Heart left ventricle (tissue), 16 donors: ENCODE results near the gene SPART. TPM values are rescaled to one million over a fixed set of nuclear protein-coding genes. Genes with fewer than 3 reads are reported as not detected.

Experiments
- ATAC-seq, 4 donors: fragments of 200-7000 bp; cut with Tn5 transposase; one replicate each; pipeline ENCODE4 v1.9.1; 2020 to 2022; ENCODE audit warnings: moderate library complexity in 4 of 4, mild to moderate bottlenecking in 3 of 4, moderate number of reproducible peaks in 1 of 4
- DNase-seq, 5 donors: peaks; one replicate each; pipeline ENCODE4 v3.0.0-alpha.2; 2020
- H3K27ac ChIP-seq, 12 donors: fragments of 200-600 bp; sonication (generic) in 4 of 12; one replicate each; pipeline versions ENCODE4 v1.5.0 to v1.8.0; 2016 to 2022; ENCODE audit warnings: mild to moderate bottlenecking in 2 of 12
- H3K27me3 ChIP-seq, 9 donors: fragments of 200-600 bp; sonication (generic) in 2 of 9; one replicate each; pipeline versions ENCODE4 v1.5.1 to v1.8.0; 2016 to 2022; ENCODE audit warnings: mild to moderate bottlenecking in 3 of 9
- H3K36me3 ChIP-seq, 9 donors: fragments of 200-600 bp; sonication (generic) in 2 of 9; one replicate each; pipeline versions ENCODE4 v1.5.0 to v1.8.0; 2018 to 2022; ENCODE audit warnings: mild to moderate bottlenecking in 2 of 9
- H3K4me1 ChIP-seq, 12 donors: fragments of 200-600 bp; sonication (generic) in 4 of 12; one replicate each; pipeline versions ENCODE4 v1.5.0 to v1.8.0; 2016 to 2022; ENCODE audit warnings: mild to moderate bottlenecking in 3 of 12
- H3K4me3 ChIP-seq, 12 donors: fragments of 200-600 bp; sonication (generic) in 4 of 12; one replicate each; pipeline versions ENCODE4 v1.5.0 to v1.8.0; 2017 to 2022; ENCODE audit warnings: mild to moderate bottlenecking in 9 of 12, moderate library complexity in 4 of 12
- H3K9me3 ChIP-seq, 12 donors: fragments of 200-600 bp; sonication (generic) in 4 of 12; one replicate each; pipeline versions ENCODE4 v1.5.0 to v1.8.0; 2016 to 2022; ENCODE audit warnings: mild to moderate bottlenecking in 1 of 12
- POLR2A ChIP-seq, 2 donors: fragments of 450-650 bp; IDR thresholded peaks; one replicate each; pipeline ENCODE4 v1.6.1; 2017; ENCODE audit warnings: antibody characterized with exemption in 2 of 2, mild to moderate bottlenecking in 2 of 2, moderate library complexity in 2 of 2
- WGBS, 4 donors: extraction: QIAGEN DNeasy Blood & Tissue Kit in 2 of 4; methylation state at CpG; one replicate each; pipeline versions ENCODE4 v1.1.5 to v1.1.7; 2013 to 2018; 5-methylcytosine and 5-hydroxymethylcytosine counted together
- intact Hi-C, 10 donors: fragments of 100-400 bp; cut with DNase I; formaldehyde crosslinking; loops; one replicate each; pipeline versions ENCODE4 v1.11.1 to v1.14.2; 2022
- polyA plus RNA-seq, 2 donors: library from polyadenylated mRNA; stranded (reverse); fragments of 200-250 nt; gene quantifications; one replicate each; pipeline ENCODE4 v1.2.3, GENCODE V29; 2013
- total RNA-seq, 9 donors: library from RNA; depleted of rRNA in 2 of 9; stranded (reverse); fragments of >200 nt in 2 of 9; fragmentation: NEBNext Ultra II Directional in 3 of 9; extraction: Animal tissue kit (Norgen Biotek cat#: 25700) in 3 of 9; gene quantifications; one replicate each; pipeline versions ENCODE4 v1.1.0 to v1.2.4, GENCODE V29; 2016 to 2023
- TF ChIP-seq, protein P1 (sequence below), 12 donors: fragments of 200-600 bp; sonication (generic) in 4 of 12; IDR thresholded peaks; one replicate each; pipeline versions ENCODE4 v1.5.0 to v1.8.0; 2018 to 2022; ENCODE audit warnings: antibody characterized with exemption in 12 of 12, mild to moderate bottlenecking in 5 of 12
- donor health status: ischemic (EF 13 %, LVEDD 7.1; RV severe dilation, severe dysfunction).
- donor health status: healthy with polysubstance abuse.
- donor health status: DM: no; HTN: yes; CAD: no.
- donor health status: DM: no; HTN: no; CAD: no.
- donor health status: ischemic (EF 25% LVEDD 6.9; RV normal size, moderate dysfunction).
- donor health status: ischemic (EF 25% LVEDD 5.7; RV mildly dilated, moderate dysfunction).
- donor health status: healthy.
- donor health status: DM: yes; HTN: yes; CAD: no.
- donor health status: ischemic (EF 35%, LVEDD 5.7; RV mildly dilated, moderate dysfunction).
- donor health status: nonischemic (EF 11% LVEDD 7.7; RV severe dilation, severe dysfunction).
- donor health status: DM: yes; HTN: yes; CAD: no.
- donor health status: PGD.
- donor health status: ischemic (EF 29% LVEDD 5.4; RV normal size, mild dysfunction).
- donor health status: nonischemic (EF 23%, LVEDD 6.1; RV moderate dilation, normal function).

Gene SPART
- total and polyA plus RNA-seq, 11 donors, result 12.5 to 41.5 (median 34.2) TPM

DNA sequence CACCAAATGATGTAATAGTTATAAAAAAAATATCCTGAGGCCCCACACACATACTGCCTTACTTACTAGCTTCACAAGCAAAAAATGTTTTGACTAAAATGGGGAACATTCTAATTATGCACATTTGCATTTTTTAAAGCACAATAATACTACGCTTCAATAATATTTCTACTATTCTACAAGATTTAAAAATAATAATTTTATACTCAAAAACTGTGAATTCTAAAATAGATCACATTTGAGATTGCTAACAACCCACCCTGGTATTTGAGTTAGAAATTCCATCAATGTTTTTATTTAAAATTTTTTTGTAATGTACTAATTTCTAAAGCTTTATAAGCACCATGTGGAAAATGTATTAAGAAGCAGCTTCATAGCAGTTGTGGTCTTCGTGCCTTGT lies 72.8 kb downstream of the SPART start:
- 86 to 92% (median 88%) methylated on average over 2 of the region's 2 CpGs for WGBS, 4 donors
- Histone ChIP-seq H3K4me1 (peaks cover 0 to 3% (median 0%) of the 10 kb centered on the region in 12 donors), H3K27me3 (no peaks in the 10 kb centered on the region), H3K36me3 (no peaks in the 10 kb centered on the region), H3K4me3 (no peak overlapping the region), H3K9me3 (no peaks in the 10 kb centered on the region), H3K27ac (no peak overlapping the region)
- DNase-seq (no peak), ATAC-seq (no peak)
- TF ChIP-seq, protein P1, sequence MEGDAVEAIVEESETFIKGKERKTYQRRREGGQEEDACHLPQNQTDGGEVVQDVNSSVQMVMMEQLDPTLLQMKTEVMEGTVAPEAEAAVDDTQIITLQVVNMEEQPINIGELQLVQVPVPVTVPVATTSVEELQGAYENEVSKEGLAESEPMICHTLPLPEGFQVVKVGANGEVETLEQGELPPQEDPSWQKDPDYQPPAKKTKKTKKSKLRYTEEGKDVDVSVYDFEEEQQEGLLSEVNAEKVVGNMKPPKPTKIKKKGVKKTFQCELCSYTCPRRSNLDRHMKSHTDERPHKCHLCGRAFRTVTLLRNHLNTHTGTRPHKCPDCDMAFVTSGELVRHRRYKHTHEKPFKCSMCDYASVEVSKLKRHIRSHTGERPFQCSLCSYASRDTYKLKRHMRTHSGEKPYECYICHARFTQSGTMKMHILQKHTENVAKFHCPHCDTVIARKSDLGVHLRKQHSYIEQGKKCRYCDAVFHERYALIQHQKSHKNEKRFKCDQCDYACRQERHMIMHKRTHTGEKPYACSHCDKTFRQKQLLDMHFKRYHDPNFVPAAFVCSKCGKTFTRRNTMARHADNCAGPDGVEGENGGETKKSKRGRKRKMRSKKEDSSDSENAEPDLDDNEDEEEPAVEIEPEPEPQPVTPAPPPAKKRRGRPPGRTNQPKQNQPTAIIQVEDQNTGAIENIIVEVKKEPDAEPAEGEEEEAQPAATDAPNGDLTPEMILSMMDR (IDR thresholded peaks at IDR 0.05), result no peak
- TF ChIP-seq POLR2A (IDR thresholded peaks at IDR 0.05), result no peak
- intact Hi-C loops, result loop anchor here in 2 of 10 donors (10.0 kb wide), 2 partner anchors 129 to 149 kb away; no protein-coding TSS in a partner anchor

DNA sequence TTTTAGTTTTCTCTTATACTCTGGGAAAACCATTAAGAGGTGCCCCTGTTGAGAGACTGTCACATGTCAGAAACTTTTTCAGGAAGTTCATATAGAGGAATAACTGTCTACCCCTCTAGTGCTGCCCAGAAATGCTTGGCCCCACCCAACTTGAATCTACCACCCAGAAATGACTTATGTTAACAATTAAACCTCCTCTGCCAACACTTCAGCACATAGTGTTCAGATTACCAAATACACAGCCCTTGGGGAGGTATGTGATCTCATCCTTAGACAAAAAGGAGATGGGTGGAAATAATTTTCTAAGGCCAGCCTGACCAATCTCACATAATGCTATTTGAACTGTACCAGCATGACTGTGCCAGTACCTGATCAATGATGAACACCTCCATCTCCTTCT lies 84.2 kb downstream of the SPART start:
- H3K36me3 ChIP-seq, result no peaks in the 10 kb centered on the region
- TF ChIP-seq, protein P1 (IDR thresholded peaks at IDR 0.05), result no peak
- no peak for TF ChIP-seq POLR2A (IDR thresholded peaks at IDR 0.05)
- intact Hi-C loops, result loop anchor here in 1 of 10 donors (10.0 kb wide), 1 partner anchor 107 kb away; no protein-coding TSS in a partner anchor
- no peak overlapping the region for H3K4me3 ChIP-seq
- H3K27me3 ChIP-seq, result no peaks in the 10 kb centered on the region
- H3K27ac ChIP-seq, result no peak overlapping the region
- DNase-seq (no peak), ATAC-seq (no peak)
- H3K9me3 ChIP-seq, result no peaks in the 10 kb centered on the region
- H3K4me1 ChIP-seq, result no peaks in the 10 kb centered on the region

DNA sequence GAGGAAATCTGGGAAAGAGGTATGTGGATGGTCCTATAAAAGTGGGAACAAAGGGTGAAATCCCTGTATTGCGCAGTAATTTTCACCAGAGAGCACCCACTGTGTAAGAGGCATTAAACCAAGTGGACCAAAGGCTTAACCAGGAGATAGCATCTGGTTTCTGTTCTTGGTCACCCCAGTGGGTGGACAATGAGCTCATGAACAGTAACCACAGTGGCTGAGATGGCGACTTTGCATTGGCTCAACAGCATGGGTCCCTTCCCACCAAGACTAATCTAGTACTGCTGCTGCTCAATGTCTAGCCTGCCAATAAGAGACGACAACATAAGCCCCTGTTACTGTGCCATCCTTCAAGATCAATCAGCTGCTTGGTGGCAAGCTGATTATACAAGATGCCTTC lies 85.2 kb downstream of the SPART start:
- H3K27ac ChIP-seq, result no peak overlapping the region
- no peaks in the 10 kb centered on the region for H3K27me3 ChIP-seq
- H3K36me3 ChIP-seq, result no peaks in the 10 kb centered on the region
- H3K9me3 ChIP-seq, result no peaks in the 10 kb centered on the region
- no peak for DNase-seq
- no peak for TF ChIP-seq POLR2A (IDR thresholded peaks at IDR 0.05)
- TF ChIP-seq, protein P1 (IDR thresholded peaks at IDR 0.05), result no peak
- no peak for ATAC-seq
- 82 to 89% (median 84%) methylated on average over 3 of the region's 3 CpGs for WGBS, 4 donors
- H3K4me3 ChIP-seq, result no peak overlapping the region
- intact Hi-C loops, result loop anchor here in 1 of 10 donors (10.0 kb wide), 1 partner anchor 106 kb away; no protein-coding TSS in a partner anchor
- no peaks in the 10 kb centered on the region for H3K4me1 ChIP-seq

DNA sequence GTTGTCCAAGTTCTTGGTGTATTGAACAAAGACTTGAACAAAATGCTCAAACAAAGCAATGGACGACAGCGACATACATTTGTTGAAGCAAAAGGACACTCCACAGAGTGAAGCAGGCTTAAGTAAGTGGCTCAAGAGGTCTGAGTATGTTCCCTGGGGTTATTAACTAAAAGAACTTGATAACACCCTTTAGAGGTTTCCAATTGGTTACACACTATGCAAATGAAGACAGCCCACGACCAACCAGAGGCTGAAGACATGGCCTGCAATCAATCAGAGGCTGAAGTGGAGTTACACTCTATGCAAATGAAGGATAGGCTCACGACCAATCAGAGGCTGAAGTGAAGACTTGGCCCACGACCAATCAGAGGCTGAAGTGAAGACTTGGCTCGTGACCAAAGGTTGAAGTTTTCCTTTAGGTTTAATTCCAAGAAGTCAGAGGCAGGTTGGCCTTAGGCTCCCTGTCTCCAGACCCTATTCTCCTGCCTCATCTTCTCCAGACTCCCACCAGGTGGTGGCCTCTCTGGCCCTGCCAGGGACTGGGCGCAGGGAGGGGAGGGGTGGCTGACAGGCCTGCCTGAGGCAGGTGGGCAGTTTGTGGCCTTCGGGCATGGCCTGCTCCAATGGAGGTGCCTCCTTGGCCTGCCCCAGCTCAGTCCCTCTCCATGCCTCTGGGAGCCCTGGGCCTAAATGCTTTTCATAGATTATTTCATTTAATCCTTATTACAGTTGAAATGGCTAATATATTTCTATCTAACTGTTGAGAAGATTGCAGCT lies 86.6 kb downstream of the SPART start:
- no peak for DNase-seq
- no peak for TF ChIP-seq POLR2A (IDR thresholded peaks at IDR 0.05)
- TF ChIP-seq, protein P1 (IDR thresholded peaks at IDR 0.05), result no peak
- Histone ChIP-seq H3K27me3 (no peaks in the 10 kb centered on the region), H3K36me3 (no peaks in the 10 kb centered on the region), H3K27ac (no peak overlapping the region), H3K4me1 (no peaks in the 10 kb centered on the region), H3K9me3 (no peaks in the 10 kb centered on the region), H3K4me3 (no peak overlapping the region)
- WGBS, 4 donors, result 89 to 92% (median 90%) methylated on average over 8 of the region's 8 CpGs
- intact Hi-C loops, result loop anchor here in 1 of 10 donors (10.0 kb wide), 1 partner anchor 105 kb away; no protein-coding TSS in a partner anchor
- no peak for ATAC-seq
